Stimulated activated CD8-positive, alpha-beta memory T cell treated with anti-CD3 and anti-CD28 coated beads, Interleukin-15, amount 100 ng/mL, for 1 hour (primary cell): ENCODE results near the gene COX7C.

Experiments
- DNase-seq: peaks from one replicate; pipeline ENCODE4 v3.0.0-alpha.2; 2020; ENCODE audit warnings: low read depth

The COX7C gene

DNA sequence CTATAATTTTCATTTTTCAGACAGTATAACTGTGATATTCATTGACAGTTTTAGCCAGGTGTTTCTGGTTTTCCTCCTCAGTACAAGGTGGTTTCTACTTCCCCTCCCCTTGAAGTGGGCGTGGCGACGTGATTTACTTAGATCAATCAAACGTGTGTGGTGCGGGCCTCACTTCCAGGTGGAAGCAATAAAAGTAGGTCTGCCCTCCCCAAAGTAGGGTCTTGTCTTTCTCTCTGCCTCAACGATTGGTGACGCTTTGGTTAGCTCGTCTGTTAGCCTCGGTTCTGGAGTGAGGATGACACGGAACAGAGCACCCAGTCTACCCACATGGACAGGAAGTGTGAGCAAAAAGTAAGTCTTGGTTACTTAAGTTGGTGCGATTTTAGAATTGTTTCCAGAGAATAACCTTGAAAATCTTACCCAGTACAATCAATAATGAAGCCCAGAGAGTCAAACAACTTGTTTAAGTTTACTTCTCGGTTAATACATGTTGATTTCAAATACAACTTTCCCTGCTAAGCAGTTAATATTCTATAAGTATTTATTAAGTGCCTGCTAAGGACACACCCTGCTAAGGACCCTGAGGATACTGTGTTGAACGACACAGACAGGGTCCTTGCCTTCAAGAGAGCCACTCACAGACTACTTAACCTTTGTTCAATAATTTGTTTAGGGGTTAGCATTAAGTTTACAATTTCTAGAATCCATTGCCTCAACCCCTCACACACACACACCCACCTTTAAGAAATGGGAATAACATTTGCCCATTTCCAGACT is 48.4 kb downstream of the COX7C start:
- no peak for DNase-seq

DNA sequence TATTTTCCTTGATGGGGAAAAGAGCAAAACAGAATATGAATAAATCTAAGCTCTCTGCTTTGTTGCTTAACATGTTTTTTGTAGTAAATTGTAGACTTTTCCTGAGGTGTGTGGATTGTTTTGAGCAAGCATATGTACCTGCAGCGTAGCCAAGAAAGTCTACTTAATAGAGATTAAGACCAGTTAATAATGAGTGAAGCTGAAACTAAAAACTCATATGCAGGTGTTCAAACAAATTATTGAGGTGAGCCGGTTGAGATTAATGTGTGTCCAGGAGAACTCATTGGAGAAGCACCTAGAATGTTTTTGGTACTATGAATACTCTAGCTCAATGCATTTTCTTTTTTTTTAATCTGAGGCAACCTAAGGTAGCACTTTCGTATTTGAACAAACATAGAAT is 49.2 kb downstream of the COX7C start:
- DNase-seq: no peak
